WI38 (cell line): ENCODE results near the gene ZNF618.

Experiments used
- H3K4me3 ChIP-seq: 2 replicates; pipeline ENCODE4 v1.5.1; 2011; ENCODE audit warnings: low read depth, mild to moderate bottlenecking, control low read depth, low read length
- TF ChIP-seq, protein P1 (sequence below): IDR thresholded peaks from 2 replicates; pipeline ENCODE4 v1.5.1; 2012; ENCODE audit warnings: low read depth, mild to moderate bottlenecking, control low read depth, low read length

The ZNF618 gene

DNA sequence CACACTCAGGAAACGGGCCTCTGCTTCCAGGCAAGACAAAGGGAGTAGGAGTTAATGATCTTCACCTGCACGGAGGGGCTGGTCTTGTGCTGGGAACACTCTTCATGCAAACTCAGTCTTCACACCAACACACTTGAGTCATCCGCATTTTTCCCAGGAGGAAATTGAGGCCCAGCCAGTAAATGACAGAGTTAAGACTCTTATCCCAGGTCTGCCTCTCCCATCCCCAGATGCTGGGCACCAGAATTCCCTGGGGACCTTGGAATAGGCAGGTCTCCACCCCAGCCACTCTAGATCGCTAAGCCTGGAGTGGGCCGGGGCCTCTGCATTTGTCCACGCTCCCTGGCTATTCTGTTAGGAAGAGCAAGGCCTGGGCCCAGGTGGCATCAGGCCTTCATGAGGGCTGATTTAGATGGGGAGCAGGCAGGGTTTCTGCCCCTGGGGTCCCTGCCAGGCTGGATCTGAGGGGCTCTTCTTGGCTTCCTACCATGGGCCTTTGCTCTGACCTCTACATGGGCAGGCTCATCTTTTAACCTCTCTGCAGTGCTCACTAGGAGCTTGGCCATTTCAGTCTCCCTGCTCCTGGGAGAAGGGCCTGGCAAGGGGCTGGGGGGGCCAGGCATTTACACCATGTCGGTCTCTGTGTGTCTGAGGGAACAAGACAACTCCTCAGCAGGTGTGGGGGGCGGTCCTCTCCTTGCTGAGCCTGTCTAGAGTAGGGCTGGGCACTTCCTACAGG, 124.7 kb downstream of the ZNF618 start:
- TF ChIP-seq, protein P1, sequence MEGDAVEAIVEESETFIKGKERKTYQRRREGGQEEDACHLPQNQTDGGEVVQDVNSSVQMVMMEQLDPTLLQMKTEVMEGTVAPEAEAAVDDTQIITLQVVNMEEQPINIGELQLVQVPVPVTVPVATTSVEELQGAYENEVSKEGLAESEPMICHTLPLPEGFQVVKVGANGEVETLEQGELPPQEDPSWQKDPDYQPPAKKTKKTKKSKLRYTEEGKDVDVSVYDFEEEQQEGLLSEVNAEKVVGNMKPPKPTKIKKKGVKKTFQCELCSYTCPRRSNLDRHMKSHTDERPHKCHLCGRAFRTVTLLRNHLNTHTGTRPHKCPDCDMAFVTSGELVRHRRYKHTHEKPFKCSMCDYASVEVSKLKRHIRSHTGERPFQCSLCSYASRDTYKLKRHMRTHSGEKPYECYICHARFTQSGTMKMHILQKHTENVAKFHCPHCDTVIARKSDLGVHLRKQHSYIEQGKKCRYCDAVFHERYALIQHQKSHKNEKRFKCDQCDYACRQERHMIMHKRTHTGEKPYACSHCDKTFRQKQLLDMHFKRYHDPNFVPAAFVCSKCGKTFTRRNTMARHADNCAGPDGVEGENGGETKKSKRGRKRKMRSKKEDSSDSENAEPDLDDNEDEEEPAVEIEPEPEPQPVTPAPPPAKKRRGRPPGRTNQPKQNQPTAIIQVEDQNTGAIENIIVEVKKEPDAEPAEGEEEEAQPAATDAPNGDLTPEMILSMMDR = no peak
- no peak overlapping the region for H3K4me3 ChIP-seq

DNA sequence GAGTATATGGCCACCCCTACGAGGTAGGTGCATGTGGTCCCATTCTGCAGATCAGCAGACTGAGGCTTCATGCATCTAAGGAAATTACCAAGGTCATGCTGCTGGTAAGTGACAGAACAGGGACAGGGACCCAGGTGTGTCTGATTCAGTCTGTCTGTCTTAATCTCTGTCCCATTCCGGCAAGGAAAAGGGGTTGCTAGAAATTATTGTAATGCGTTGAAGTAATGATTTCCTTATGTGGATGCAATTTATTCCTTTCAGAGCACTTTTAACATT, 125.2 kb downstream of the ZNF618 start:
- TF ChIP-seq, protein P1 = no peak
- no peak overlapping the region for H3K4me3 ChIP-seq

DNA sequence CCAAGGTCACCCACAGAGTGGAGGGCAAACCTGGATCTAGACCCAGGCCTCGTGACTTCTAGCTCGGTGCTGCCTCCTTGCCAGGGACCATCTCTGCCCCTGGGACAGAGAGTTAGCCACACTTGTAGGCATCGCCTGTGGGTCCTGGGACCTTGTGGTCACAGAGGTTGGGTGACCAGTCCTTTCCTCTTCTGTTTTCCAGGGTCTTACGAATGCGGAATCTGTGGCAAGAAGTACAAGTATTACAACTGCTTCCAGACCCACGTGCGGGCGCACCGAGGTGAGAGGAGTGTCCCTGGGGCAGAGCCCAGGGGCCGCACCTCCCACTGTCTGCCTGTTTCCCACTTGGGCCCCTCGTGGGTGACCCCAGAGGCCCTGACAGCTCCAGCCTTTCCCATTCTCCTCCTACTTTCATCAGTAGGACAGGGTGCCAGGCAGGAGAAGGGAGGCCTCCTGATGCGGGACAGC, 125.7 kb downstream of the ZNF618 start:
- no peak overlapping the region for H3K4me3 ChIP-seq
- TF ChIP-seq, protein P1 = no peak

DNA sequence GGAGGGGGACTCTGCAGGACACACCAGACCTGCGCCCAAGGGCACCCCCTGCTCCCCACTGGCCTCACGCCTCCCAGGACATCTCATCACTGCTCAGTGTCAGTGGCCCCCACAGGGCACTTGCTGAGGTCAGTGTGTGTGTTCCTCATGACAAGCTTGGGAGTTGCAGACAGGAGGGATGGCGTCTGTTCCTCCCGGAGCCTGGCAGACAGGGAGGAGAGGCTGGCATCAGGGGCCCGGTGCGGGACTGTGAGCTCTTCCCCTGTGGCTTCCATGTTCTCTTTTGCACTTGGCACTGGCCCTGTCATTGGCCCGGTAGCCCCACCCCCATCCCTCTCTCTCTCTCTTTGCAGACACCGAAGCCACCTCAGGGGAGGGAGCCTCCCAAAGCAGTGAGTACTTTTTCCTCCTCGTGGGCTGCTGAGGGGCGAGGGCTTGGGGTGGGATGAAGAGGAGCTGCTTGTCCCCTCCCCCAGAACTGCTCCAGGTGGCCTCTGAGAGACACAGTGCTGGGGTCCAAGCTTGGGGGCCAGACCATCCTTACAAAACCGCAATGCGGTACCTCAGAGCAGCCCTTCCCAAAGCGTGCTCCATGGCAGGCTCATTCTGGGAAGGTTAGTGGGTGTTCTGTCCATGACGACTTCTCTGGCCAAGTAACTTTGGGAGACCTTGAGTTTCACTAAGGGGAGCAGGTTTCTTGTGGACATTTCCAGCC, 126.3 kb downstream of the ZNF618 start:
- H3K4me3 ChIP-seq = no peak overlapping the region
- TF ChIP-seq, protein P1 = no peak

DNA sequence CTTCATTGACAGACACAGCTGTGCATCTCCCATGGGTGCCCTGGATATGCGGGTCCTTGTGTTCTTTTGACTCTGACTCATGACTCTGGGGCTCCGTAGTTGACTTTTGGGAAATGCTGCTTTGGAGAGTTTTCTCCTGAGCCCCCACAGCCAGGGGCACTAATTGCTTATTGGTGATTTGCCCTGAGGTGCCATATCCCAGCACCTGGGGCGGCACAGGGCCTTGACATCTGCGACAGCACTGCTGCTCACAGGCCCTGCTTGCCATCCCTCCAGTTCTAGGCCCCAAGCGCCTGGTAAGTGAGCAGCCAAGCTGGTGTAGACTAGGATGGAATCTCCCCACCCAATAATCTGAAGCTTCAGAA, 126.9 kb downstream of the ZNF618 start:
- no peak overlapping the region for H3K4me3 ChIP-seq
- TF ChIP-seq, protein P1 = no peak

DNA sequence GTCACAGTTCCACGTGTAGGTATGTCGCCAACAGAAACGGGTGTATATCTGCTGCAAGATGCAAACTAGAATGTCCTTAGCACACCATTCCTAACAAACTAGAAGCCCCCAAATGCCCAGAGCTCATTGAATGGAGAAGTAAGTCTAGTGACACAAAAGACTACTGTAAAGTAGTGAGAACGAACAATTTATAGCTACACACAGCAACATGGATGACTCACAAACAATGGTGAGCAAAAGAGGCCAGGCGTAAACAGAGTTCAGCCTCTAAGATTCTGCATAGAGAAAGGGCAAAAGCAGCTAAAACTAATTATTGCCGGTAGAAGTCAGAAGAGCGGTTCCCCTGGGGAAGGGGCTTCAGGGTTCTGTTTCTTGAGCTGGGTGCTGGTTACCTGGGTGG, 127.2 kb downstream of the ZNF618 start:
- TF ChIP-seq, protein P1 = no peak
- H3K4me3 ChIP-seq = no peak overlapping the region

DNA sequence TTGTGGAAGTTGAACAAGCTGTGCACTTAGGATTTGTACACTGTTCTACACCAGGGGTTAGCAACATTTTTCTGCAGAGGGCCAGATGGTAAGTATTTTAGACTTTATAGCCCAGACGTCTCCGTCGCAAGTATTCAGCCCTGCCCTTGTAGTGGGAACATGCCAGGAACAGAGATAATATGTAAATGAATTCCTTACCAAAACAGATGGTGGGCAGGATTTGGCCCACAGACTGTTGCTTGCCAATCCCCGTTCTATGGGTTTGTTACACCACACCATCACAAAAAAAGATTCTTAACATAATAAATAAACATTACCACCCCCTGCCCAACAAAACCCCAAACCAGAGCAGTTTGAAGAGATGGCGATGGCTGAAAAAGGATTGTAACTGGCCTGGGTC, 127.6 kb downstream of the ZNF618 start:
- no peak overlapping the region for H3K4me3 ChIP-seq
- TF ChIP-seq, protein P1 = no peak
